ENCODE results near the gene FICD. TPM values are rescaled to one million over a fixed set of nuclear protein-coding genes. Genes with fewer than 3 reads are reported as not detected.
"Not testable (repeated sequence)": the region's sequence is repeated elsewhere in the genome, so short reads cannot be mapped to it uniquely, and the experiment has no call there.

Gene FICD
- total RNA-seq, 6 experiments from 2014 or later: 8.5 to 12.1 (median 9.9) TPM

DNA sequence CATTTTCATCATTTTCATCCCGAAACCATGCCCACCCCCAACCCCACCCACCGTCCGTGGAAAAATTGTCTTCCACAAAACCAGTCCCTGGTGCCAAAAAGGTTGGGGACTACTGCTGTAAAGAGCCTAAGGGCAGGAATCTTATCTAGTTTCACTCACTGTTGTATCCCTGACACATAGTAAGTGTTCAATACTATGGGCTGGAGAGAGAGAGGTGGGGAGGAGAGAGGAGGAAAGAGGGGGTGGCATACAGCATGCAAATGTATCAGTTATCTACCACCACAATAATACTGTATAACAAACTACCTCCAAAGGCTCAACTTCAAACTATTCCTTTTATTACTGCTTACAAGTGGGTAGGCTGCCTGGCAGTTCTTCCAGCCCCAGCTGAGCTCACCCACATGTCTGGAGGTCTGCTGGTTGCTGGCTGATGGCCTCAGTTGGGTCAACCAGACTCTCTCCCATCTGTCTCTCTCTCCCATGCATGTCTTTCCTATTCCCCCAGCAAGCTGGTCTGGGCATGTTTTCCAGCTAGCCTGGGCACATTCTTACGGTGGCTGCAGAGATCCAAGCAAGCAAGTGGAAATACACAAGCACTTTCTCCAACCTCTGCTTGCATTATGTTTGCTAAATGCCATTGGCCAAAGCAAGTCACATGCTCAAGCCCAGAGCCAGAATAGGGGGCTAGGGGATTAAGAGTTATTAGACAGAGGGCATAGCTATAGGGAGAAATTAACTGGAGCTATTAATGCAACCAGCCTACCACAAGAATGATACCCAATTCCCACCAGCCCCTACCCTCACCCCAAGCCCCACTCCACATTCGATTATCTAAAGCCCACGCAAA, 31.6 kb upstream of the FICD start:
- Mint-ChIP-seq H3K9me3 (no peaks in the 10 kb centered on the region; the same call in 1 of the 2 replicates), H3K27me3 (ENCODE audit: insufficient read depth) (no peaks in the 10 kb centered on the region), H3K27ac (no peak overlapping the region), H3K4me1 (ENCODE audit: low read depth) (peaks cover 9% of the 10 kb centered on the region), H3K36me3 (ENCODE audit: low read depth) (no peaks in the 10 kb centered on the region), H3K4me3 (no peak overlapping the region)
- DNase-seq: no peak
- TF ChIP-seq, protein P1, sequence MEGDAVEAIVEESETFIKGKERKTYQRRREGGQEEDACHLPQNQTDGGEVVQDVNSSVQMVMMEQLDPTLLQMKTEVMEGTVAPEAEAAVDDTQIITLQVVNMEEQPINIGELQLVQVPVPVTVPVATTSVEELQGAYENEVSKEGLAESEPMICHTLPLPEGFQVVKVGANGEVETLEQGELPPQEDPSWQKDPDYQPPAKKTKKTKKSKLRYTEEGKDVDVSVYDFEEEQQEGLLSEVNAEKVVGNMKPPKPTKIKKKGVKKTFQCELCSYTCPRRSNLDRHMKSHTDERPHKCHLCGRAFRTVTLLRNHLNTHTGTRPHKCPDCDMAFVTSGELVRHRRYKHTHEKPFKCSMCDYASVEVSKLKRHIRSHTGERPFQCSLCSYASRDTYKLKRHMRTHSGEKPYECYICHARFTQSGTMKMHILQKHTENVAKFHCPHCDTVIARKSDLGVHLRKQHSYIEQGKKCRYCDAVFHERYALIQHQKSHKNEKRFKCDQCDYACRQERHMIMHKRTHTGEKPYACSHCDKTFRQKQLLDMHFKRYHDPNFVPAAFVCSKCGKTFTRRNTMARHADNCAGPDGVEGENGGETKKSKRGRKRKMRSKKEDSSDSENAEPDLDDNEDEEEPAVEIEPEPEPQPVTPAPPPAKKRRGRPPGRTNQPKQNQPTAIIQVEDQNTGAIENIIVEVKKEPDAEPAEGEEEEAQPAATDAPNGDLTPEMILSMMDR (IDR thresholded peaks at IDR 0.05): no peak

DNA sequence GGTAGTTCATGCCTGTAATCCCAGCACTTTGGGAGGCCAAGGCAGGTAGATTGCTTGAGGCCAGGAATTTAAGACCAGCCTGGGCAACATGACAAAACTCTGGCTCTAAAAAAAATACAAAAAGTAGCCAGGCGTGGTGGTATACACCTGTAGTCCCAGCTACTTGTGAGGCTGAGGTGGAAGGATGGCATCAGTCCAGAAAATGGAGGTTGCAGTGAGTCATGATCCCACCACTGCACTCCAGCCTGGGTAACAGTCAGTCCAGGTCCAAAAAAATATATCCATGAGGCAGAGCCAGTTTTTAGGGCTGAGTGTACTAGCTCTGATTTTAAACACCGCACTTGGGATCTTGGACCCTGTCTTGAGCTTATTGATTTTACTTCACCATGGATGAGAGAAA, 30.6 kb upstream of the FICD start:
- Mint-ChIP-seq H3K27ac (no peak overlapping the region), H3K27me3 (ENCODE audit: insufficient read depth) (no peaks in the 10 kb centered on the region), H3K4me3 (no peak overlapping the region), H3K4me1 (ENCODE audit: low read depth) (peaks cover 9% of the 10 kb centered on the region), H3K9me3 (no peaks in the 10 kb centered on the region; the same call in 1 of the 2 replicates), H3K36me3 (ENCODE audit: low read depth) (no peaks in the 10 kb centered on the region)
- no peak for DNase-seq
- TF ChIP-seq, protein P1 (IDR thresholded peaks at IDR 0.05): no peak

DNA sequence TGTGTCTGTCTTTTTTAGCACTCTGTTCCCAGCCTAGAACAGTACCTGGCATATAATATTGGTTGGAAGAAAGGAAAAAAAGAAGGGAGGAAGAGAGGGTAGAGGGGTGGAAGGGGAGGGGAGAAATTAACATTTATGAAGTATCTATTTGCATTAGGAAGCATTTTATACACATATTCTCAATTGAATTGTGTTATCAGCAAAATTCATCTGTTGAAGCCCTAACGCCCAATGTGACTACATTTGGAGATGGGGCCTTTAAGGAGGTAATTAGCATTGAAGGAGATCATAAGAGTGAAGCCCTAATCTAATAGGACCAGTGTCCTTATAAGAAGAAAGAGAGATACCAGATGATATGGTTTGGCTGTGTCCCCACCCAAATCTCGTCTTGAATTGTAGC, 30.2 kb upstream of the FICD start:
- Mint-ChIP-seq H3K4me3 (no peak overlapping the region), H3K27ac (no peak overlapping the region), H3K36me3 (ENCODE audit: low read depth) (no peaks in the 10 kb centered on the region), H3K27me3 (ENCODE audit: insufficient read depth) (no peaks in the 10 kb centered on the region), H3K4me1 (ENCODE audit: low read depth) (peaks cover 9% of the 10 kb centered on the region), H3K9me3 (no peaks in the 10 kb centered on the region; the same call in 1 of the 2 replicates)
- DNase-seq: no peak
- TF ChIP-seq, protein P1 (IDR thresholded peaks at IDR 0.05): no peak

DNA sequence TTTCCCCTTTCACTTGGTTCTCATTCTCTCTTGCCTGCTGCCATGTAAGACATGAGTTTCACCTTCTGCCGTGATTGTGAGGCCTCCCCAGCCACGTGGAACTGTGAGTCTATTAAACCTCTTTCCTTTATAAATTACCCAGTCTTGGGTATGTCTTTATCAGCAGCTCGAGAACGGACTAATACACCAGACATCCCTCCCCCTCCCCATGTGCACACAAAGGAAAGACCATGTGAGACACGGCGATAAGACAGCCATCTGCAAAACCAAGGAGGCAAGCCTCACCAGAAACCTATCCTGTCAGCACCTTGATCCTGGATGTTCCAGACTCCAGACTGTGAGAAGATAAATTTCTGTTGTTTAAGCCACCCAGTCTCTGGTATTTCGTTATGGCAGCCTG, 29.7 kb upstream of the FICD start:
- not testable (repeated sequence) for H3K4me1 Mint-ChIP-seq (ENCODE audit: low read depth); H3K36me3 Mint-ChIP-seq (ENCODE audit: low read depth); DNase-seq; H3K27me3 Mint-ChIP-seq (ENCODE audit: insufficient read depth); H3K4me3 Mint-ChIP-seq; H3K9me3 Mint-ChIP-seq; H3K27ac Mint-ChIP-seq

DNA sequence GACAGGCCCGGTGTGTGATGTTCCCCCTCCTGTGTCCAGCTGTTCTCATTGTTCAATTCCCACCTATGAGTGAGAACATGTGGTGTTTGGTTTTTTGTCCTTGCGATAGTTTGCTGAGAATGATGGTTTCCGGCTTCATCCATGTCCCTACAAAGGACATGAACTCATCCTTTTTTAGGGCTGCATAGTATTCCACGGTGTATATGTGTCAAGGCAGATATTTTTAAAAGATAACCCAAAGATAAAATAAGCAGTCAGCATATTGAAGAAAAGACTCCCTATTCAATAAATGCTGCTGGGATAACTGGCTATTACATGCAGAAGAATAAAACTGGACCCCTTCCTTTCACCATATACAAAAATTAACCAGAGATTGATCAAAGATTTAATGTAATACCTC, 28.0 kb upstream of the FICD start:
- DNase-seq; H3K4me3 Mint-ChIP-seq; H3K4me1 Mint-ChIP-seq (ENCODE audit: low read depth); H3K27me3 Mint-ChIP-seq (ENCODE audit: insufficient read depth); H3K9me3 Mint-ChIP-seq; H3K27ac Mint-ChIP-seq; H3K36me3 Mint-ChIP-seq (ENCODE audit: low read depth): not testable (repeated sequence)

DNA sequence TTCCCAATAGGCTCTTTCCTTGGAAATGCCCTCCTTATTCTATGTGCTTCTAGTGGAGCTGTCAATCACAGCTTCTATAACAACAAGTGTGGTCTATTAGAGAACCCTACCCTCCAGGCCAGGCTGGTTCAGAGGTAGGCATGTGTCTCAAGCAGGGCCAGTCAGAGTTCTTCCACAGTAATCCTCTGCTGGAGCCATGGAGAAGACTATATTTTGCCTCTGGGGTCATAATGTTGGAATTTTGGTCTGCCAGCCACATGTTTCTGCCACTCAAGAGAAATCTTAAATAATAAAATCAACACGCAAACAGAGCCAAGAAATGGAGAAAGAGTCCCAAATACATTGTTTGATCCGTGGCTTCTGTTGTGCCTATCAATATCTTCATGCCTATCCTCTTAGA, 23.8 kb upstream of the FICD start:
- Mint-ChIP-seq H3K36me3 (ENCODE audit: low read depth) (no peaks in the 10 kb centered on the region), H3K27ac (no peak overlapping the region), H3K9me3 (no peaks in the 10 kb centered on the region; the same call in 1 of the 2 replicates), H3K4me3 (no peak overlapping the region), H3K4me1 (ENCODE audit: low read depth) (no peaks in the 10 kb centered on the region), H3K27me3 (ENCODE audit: insufficient read depth) (peaks cover 8% of the 10 kb centered on the region)
- TF ChIP-seq, protein P1 (IDR thresholded peaks at IDR 0.05): no peak
- DNase-seq: no peak

Data from HFFc6 (cell line).